Panc1 (cell line): Measurements from ENCODE around the gene CCDC69. TPM values are rescaled to one million over a fixed set of nuclear protein-coding genes. Genes with fewer than 3 reads are reported as not detected.
"Not testable (repeated sequence)": the region's sequence is repeated elsewhere in the genome, so short reads cannot be mapped to it uniquely, and the experiment has no call there.

ENCODE experiments used
- ATAC-seq: fragments of 200-7000 bp; cut with Tn5 transposase; 2 replicates; pipeline ENCODE4 v1.9.1; 2020; ENCODE audit warnings: mild to moderate bottlenecking, moderate library complexity
- BruUV-seq: library from RNA; stranded (reverse); fragments of 400-500 nt; replicated peaks from 2 replicates; lab custom pipeline; 2021; lab: Mats Ljungman, UMichigan
- CTCF ChIA-PET: fragments of 300-600 bp; sonication (Branson Sonifier 250); formaldehyde crosslinking; loops from one replicate; lab custom pipeline; 2022; ENCODE audit warnings: antibody characterized with exemption; lab: Charles Lee
- POLR2A ChIA-PET: fragments of 300-600 bp; sonication (Branson Sonifier 250); formaldehyde crosslinking; loops from one replicate; lab custom pipeline; 2022; ENCODE audit warnings: antibody characterized with exemption; lab: Charles Lee
- DNase-seq: peaks from one replicate; pipeline ENCODE4 v3.0.0-alpha.2; 2010; ENCODE audit warnings: low read depth, low spot score
- H3K27ac ChIP-seq: 2 replicates; pipeline ENCODE4 v1.5.1; 2011; ENCODE audit warnings: mild to moderate bottlenecking, low read length, inconsistent platforms
- H3K27me3 ChIP-seq: fragments of 200-500 bp; sonication (Bioruptor generic); 2 replicates; pipeline ENCODE4 v1.6.0; 2014; ENCODE audit warnings: low read length, inconsistent platforms; ENCODE audit not compliant: control insufficient read depth, insufficient read depth
- H3K36me3 ChIP-seq: fragments of 200-500 bp; sonication (Bioruptor generic); 2 replicates; pipeline ENCODE4 v1.5.1; 2014; ENCODE audit warnings: inconsistent platforms, mild to moderate bottlenecking, low read length, moderate library complexity; ENCODE audit not compliant: control insufficient read depth, insufficient read depth
- H3K4me1 ChIP-seq: 2 replicates; pipeline ENCODE4 v1.5.1; 2011; ENCODE audit warnings: inconsistent platforms, mild to moderate bottlenecking, low read length, moderate library complexity; ENCODE audit not compliant: control insufficient read depth, insufficient read depth
- H3K4me3 ChIP-seq, 2 experiments: 2 replicates each; pipeline ENCODE4 v1.5.1; 2011 to 2012; ENCODE audit warnings: low read depth in 2 of 2, low read length in 2 of 2, mild to moderate bottlenecking in 2 of 2, inconsistent platforms in 1 of 2, moderate library complexity in 1 of 2
- H3K9me3 ChIP-seq: fragments of 200-500 bp; sonication (Bioruptor generic); 2 replicates; pipeline ENCODE4 v1.5.1; 2014; ENCODE audit warnings: low read depth, mild to moderate bottlenecking, inconsistent platforms, low read length, moderate library complexity; ENCODE audit not compliant: control insufficient read depth, insufficient read depth
- CTCF ChIP-seq: fragments of 450-650 bp; IDR thresholded peaks from 2 replicates; pipeline ENCODE4 v1.5.1; 2017; ENCODE audit warnings: mild to moderate bottlenecking
- POLR2AphosphoS5 ChIP-seq: IDR thresholded peaks from 2 replicates; pipeline ENCODE4 v1.6.1; 2012; ENCODE audit warnings: mild to moderate bottlenecking, low read depth, low read length, moderate library complexity
- REST ChIP-seq, 2 experiments: IDR thresholded peaks; 2 replicates each; pipeline ENCODE4 v1.6.1; 2011 to 2012; ENCODE audit warnings: low read depth in 2 of 2, control low read depth in 1 of 2, low read length in 1 of 2, mild to moderate bottlenecking in 1 of 2, moderate library complexity in 1 of 2; ENCODE audit not compliant: insufficient read depth in 1 of 2
- SIN3A ChIP-seq: IDR thresholded peaks from 2 replicates; pipeline ENCODE4 v1.6.1; 2012; ENCODE audit warnings: low read depth, mild to moderate bottlenecking, low read length, moderate library complexity, borderline replicate concordance; ENCODE audit not compliant: insufficient read depth
- TCF7L2 ChIP-seq: IDR thresholded peaks from 2 replicates; pipeline ENCODE4 v1.6.1; 2011; ENCODE audit warnings: mild to moderate bottlenecking, low read depth, low read length, inconsistent platforms
- in situ Hi-C: cut with HindIII; loops from 2 replicates; pipeline ENCODE4 v1.10.0; 2016; ENCODE audit warnings: low sequenced_read_pairs, low pct_unique_long_range_greater_than_20kb
- intact Hi-C: fragments of 100-400 bp; cut with micrococcal nuclease; formaldehyde crosslinking; loops from one replicate; pipeline ENCODE4 v1.10.0; 2022; ENCODE audit not compliant: unreplicated experiment
- total RNA-seq: library from RNA; stranded (reverse); gene quantifications from one replicate; pipeline ENCODE4 v1.2.1, GENCODE V29; 2021; ENCODE audit not compliant: unreplicated experiment

Gene CCDC69
- total RNA-seq, 1 experiment from 2014 or later, result 2.1 TPM

- Histone ChIP-seq H3K9me3 (no peaks in the 10 kb centered on the region), H3K4me3 (no peak overlapping the region), H3K4me1 (0 out of 2 replicates have a peak, but pooled peaks cover 3% of the 10 kb centered on the region), H3K27me3 (no peaks in the 10 kb centered on the region), H3K36me3 (no peaks in the 10 kb centered on the region; the same call in 1 of the 2 replicates), H3K27ac (no peak overlapping the region)
- POLR2A ChIA-PET, result no interaction called here
- BruUV-seq, result no TSS peak
- in situ Hi-C loops, result no loop called here
- peak; percentile 33 for DNase-seq
- intact Hi-C loops, result no loop called here
- no peak for TF ChIP-seq CTCF
- no peak for TF ChIP-seq SIN3A
- no peak for TF ChIP-seq POLR2AphosphoS5
- TF ChIP-seq REST (IDR thresholded peaks at IDR 0.05; ENCODE audit: insufficient read depth in 1 of 2, low read depth in 2 of 2, low read length in 1 of 2), result no peak
- TF ChIP-seq TCF7L2, result no peak
- ATAC-seq, result peak; percentile 5; the same call in 1 of the 2 replicates
- CTCF ChIA-PET, result no interaction called here
Measured at GRCh38 chr5:151257731-151258181, 33.9 kb upstream of the CCDC69 start.

GRCh38 chr5:151255621-151256286, 31.9 kb upstream of the CCDC69 start:
- intact Hi-C loops (no loop called here), in situ Hi-C loops (no loop called here)
- H3K36me3 ChIP-seq, result no peaks in the 10 kb centered on the region; the same call in 1 of the 2 replicates
- ATAC-seq, result no peak
- no peak for TF ChIP-seq SIN3A
- no peak for TF ChIP-seq REST (IDR thresholded peaks at IDR 0.05; ENCODE audit: insufficient read depth in 1 of 2, low read depth in 2 of 2, low read length in 1 of 2)
- TF ChIP-seq CTCF, result no peak
- TF ChIP-seq TCF7L2, result no peak
- TF ChIP-seq POLR2AphosphoS5, result no peak
- no peaks in the 10 kb centered on the region for H3K9me3 ChIP-seq
- BruUV-seq, result no TSS peak
- peaks cover 10% of the 10 kb centered on the region; the same call in 1 of the 2 replicates for H3K4me1 ChIP-seq
- POLR2A ChIA-PET, result no interaction called here
- H3K27ac ChIP-seq, result no peak overlapping the region
- CTCF ChIA-PET, result no interaction called here
- H3K27me3 ChIP-seq, result no peaks in the 10 kb centered on the region
- no peak for DNase-seq
- no peak overlapping the region for H3K4me3 ChIP-seq

GRCh38 chr5:151254990-151255389, 31.1 kb upstream of the CCDC69 start:
- CTCF ChIA-PET, H3K27ac ChIP-seq, H3K27me3 ChIP-seq, POLR2A ChIA-PET, H3K9me3 ChIP-seq, ATAC-seq, H3K4me3 ChIP-seq, intact Hi-C loops, BruUV-seq, DNase-seq, H3K36me3 ChIP-seq, in situ Hi-C loops: not testable (repeated sequence)
- H3K4me1 ChIP-seq, result peaks cover 10% of the 10 kb centered on the region; the same call in 1 of the 2 replicates
